Spleen (tissue), 7 donors: ENCODE results near the gene ARMC3.

Source experiments
- POLR2A ChIP-seq, 3 donors: fragments of 450-650 bp; IDR thresholded peaks; one replicate each; pipeline ENCODE4 v1.5.1; 2017; ENCODE audit warnings: antibody characterized with exemption in 3 of 3, mild to moderate bottlenecking in 1 of 3
- POLR2AphosphoS5 ChIP-seq, 3 donors: sonication (generic); formaldehyde crosslinking; IDR thresholded peaks; one replicate each; pipeline ENCODE4 v1.5.1; 2017; ENCODE audit warnings: antibody characterized with exemption in 3 of 3
- TF ChIP-seq, protein P1 (sequence below), 11 experiments: fragments of 200-600 bp in 7 of 11; fragments of 450-650 bp in 4 of 11; sonication (generic) in 4 of 11; IDR thresholded peaks in 8 of 11; conservative IDR thresholded peaks in 3 of 11; 1 replicate in 7 of 11; 2 replicates in 4 of 11; pipeline versions ENCODE4 v1.4.0 to v1.8.0; 2016 to 2021; ENCODE audit warnings: antibody characterized with exemption in 11 of 11, inconsistent platforms in 4 of 11, mild to moderate bottlenecking in 1 of 11
- donor health status: DM: no; HTN: no; CAD: no; lungs with moderate emphysema.
- donor health status: DM: no; HTN: no; CAD: no.
- donor health status: DM: no; HTN: no; CAD: no.

- TF ChIP-seq, protein P1, sequence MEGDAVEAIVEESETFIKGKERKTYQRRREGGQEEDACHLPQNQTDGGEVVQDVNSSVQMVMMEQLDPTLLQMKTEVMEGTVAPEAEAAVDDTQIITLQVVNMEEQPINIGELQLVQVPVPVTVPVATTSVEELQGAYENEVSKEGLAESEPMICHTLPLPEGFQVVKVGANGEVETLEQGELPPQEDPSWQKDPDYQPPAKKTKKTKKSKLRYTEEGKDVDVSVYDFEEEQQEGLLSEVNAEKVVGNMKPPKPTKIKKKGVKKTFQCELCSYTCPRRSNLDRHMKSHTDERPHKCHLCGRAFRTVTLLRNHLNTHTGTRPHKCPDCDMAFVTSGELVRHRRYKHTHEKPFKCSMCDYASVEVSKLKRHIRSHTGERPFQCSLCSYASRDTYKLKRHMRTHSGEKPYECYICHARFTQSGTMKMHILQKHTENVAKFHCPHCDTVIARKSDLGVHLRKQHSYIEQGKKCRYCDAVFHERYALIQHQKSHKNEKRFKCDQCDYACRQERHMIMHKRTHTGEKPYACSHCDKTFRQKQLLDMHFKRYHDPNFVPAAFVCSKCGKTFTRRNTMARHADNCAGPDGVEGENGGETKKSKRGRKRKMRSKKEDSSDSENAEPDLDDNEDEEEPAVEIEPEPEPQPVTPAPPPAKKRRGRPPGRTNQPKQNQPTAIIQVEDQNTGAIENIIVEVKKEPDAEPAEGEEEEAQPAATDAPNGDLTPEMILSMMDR (IDR thresholded peaks at IDR 0.05 in 8 of 11, conservative IDR thresholded peaks at IDR 0.05 in 3 of 11) = no peak
- TF ChIP-seq POLR2A (IDR thresholded peaks at IDR 0.05) (no peak), POLR2AphosphoS5 (IDR thresholded peaks at IDR 0.05) (no peak)
These were observed 53.0 kb downstream of the ARMC3 start for GRCh38 chr10:22980822-22981221.
